ENCODE results near the gene PRM1.

PRM1 gene

GRCh38 chr16:11321662-11322061 is 40.5 kb upstream of the PRM1 start:
- no peak for DNase-seq (ENCODE audit: low spot score)
- in situ Hi-C loops (cut with MboI; ENCODE audit: low pct_unique_long_range_greater_than_20kb, low sequenced_read_pairs, unreplicated experiment): no loop called here
- no peak for TF ChIP-seq CTCF (IDR thresholded peaks at IDR 0.05; ENCODE audit: extremely low read depth, insufficient read depth, missing control alignments)

GRCh38 chr16:11320170-11320569 is 39.0 kb upstream of the PRM1 start:
- no peak for DNase-seq (ENCODE audit: low spot score)
- TF ChIP-seq CTCF (IDR thresholded peaks at IDR 0.05; ENCODE audit: extremely low read depth, insufficient read depth, missing control alignments): no peak
- in situ Hi-C loops (cut with MboI; ENCODE audit: low pct_unique_long_range_greater_than_20kb, low sequenced_read_pairs, unreplicated experiment): no loop called here

GRCh38 chr16:11319529-11320146 is 38.5 kb upstream of the PRM1 start:
- no peak for TF ChIP-seq CTCF (IDR thresholded peaks at IDR 0.05; ENCODE audit: extremely low read depth, insufficient read depth, missing control alignments)
- in situ Hi-C loops (cut with MboI; ENCODE audit: low pct_unique_long_range_greater_than_20kb, low sequenced_read_pairs, unreplicated experiment): no loop called here
- no peak for DNase-seq (ENCODE audit: low spot score)

- TF ChIP-seq CTCF (IDR thresholded peaks at IDR 0.05; ENCODE audit: extremely low read depth, insufficient read depth, missing control alignments): no peak
- DNase-seq (ENCODE audit: low spot score): no peak
- in situ Hi-C loops (cut with MboI; ENCODE audit: low pct_unique_long_range_greater_than_20kb, low sequenced_read_pairs, unreplicated experiment): no loop called here
Measured at GRCh38 chr16:11318817-11319216, 37.7 kb upstream of the PRM1 start.

- DNase-seq (ENCODE audit: low spot score): no peak
- in situ Hi-C loops (cut with MboI; ENCODE audit: low pct_unique_long_range_greater_than_20kb, low sequenced_read_pairs, unreplicated experiment): no loop called here
- TF ChIP-seq CTCF (IDR thresholded peaks at IDR 0.05; ENCODE audit: extremely low read depth, insufficient read depth, missing control alignments): no peak
Measured at GRCh38 chr16:11316331-11317015, 35.3 kb upstream of the PRM1 start.

GRCh38 chr16:11315510-11315909 is 34.4 kb upstream of the PRM1 start:
- TF ChIP-seq CTCF (IDR thresholded peaks at IDR 0.05; ENCODE audit: extremely low read depth, insufficient read depth, missing control alignments): no peak
- DNase-seq (ENCODE audit: low spot score): no peak
- in situ Hi-C loops (cut with MboI; ENCODE audit: low pct_unique_long_range_greater_than_20kb, low sequenced_read_pairs, unreplicated experiment): no loop called here

Data from GM13977 (cell line).